Subcutaneous abdominal adipose tissue (tissue), 5 donors: ENCODE results near the gene PEX11G.

Experiments used
- H3K27ac ChIP-seq: one replicate; pipeline ENCODE4 v1.7.0; 2013; ENCODE audit warnings: low read depth, mild to moderate bottlenecking, inconsistent platforms, low read length, moderate library complexity
- H3K27me3 ChIP-seq, 5 donors: one replicate each; pipeline ENCODE4 v1.7.0; 2013; ENCODE audit warnings: low read length in 5 of 5, inconsistent platforms in 1 of 5; ENCODE audit not compliant: control insufficient read depth in 5 of 5, insufficient read depth in 4 of 5
- H3K36me3 ChIP-seq, 5 donors: one replicate each; pipeline ENCODE4 v1.7.0; 2013; ENCODE audit warnings: low read length in 5 of 5; ENCODE audit not compliant: control insufficient read depth in 5 of 5, insufficient read depth in 5 of 5
- H3K4me1 ChIP-seq, 5 donors: one replicate each; pipeline ENCODE4 v1.7.0; 2013; ENCODE audit warnings: low read length in 5 of 5, mild to moderate bottlenecking in 3 of 5, moderate library complexity in 1 of 5; ENCODE audit not compliant: control insufficient read depth in 5 of 5, insufficient read depth in 5 of 5
- H3K4me3 ChIP-seq, 5 donors: one replicate each; pipeline ENCODE4 v1.7.0; 2013; ENCODE audit warnings: low read length in 5 of 5, low read depth in 1 of 5
- H3K9ac ChIP-seq, 5 donors: one replicate each; pipeline ENCODE4 v1.7.0; 2013; ENCODE audit warnings: low read length in 5 of 5, mild to moderate bottlenecking in 4 of 5, moderate library complexity in 3 of 5
- H3K9me3 ChIP-seq, 5 donors: one replicate each; pipeline ENCODE4 v1.7.0; 2013; ENCODE audit warnings: low read length in 5 of 5; ENCODE audit not compliant: control insufficient read depth in 5 of 5
- donor health status: healthy.
- donor health status: healthy.
- donor health status: healthy.
- donor health status: healthy.
- donor health status: healthy.

Gene PEX11G

GRCh38 chr19:7512400-7512851 is 23.6 kb upstream of the PEX11G start:
- peaks cover 5 to 18% (median 17%) of the 10 kb centered on the region in 5 donors for H3K4me1 ChIP-seq
- H3K36me3 ChIP-seq = no peaks in the 10 kb centered on the region
- no peaks in the 10 kb centered on the region for H3K9me3 ChIP-seq
- no peak overlapping the region for H3K4me3 ChIP-seq
- H3K27me3 ChIP-seq = no peaks in the 10 kb centered on the region
- H3K9ac ChIP-seq = no peak overlapping the region
- no peak overlapping the region for H3K27ac ChIP-seq

GRCh38 chr19:7509625-7510024 is 20.8 kb upstream of the PEX11G start:
- H3K27me3 ChIP-seq = peaks cover 3 to 8% (median 6%) of the 10 kb centered on the region in 5 donors
- H3K4me3 ChIP-seq = no peak overlapping the region
- no peak overlapping the region for H3K9ac ChIP-seq
- H3K9me3 ChIP-seq = no peaks in the 10 kb centered on the region
- H3K36me3 ChIP-seq = no peaks in the 10 kb centered on the region
- no peak overlapping the region for H3K27ac ChIP-seq
- H3K4me1 ChIP-seq = peaks cover 0 to 12% (median 6%) of the 10 kb centered on the region in 5 donors

- Histone ChIP-seq H3K27me3 (peaks cover 3 to 11% (median 6%) of the 10 kb centered on the region in 5 donors), H3K36me3 (no peaks in the 10 kb centered on the region), H3K9ac (no peak overlapping the region), H3K4me1 (peaks cover 0 to 12% (median 6%) of the 10 kb centered on the region in 5 donors), H3K4me3 (no peak overlapping the region), H3K27ac (no peak overlapping the region), H3K9me3 (no peaks in the 10 kb centered on the region)
These were observed 19.0 kb upstream of the PEX11G start for GRCh38 chr19:7507884-7508283.

- Histone ChIP-seq H3K9me3 (no peaks in the 10 kb centered on the region), H3K27me3 (peaks cover 8 to 17% (median 13%) of the 10 kb centered on the region in 5 donors), H3K36me3 (no peaks in the 10 kb centered on the region), H3K9ac (no peak overlapping the region), H3K27ac (no peak overlapping the region), H3K4me1 (peaks cover 0 to 12% (median 6%) of the 10 kb centered on the region in 5 donors), H3K4me3 (peak overlapping the region in 1 of 5 donors; percentile 11)
These were observed 17.8 kb upstream of the PEX11G start for GRCh38 chr19:7506385-7507328.

GRCh38 chr19:7505682-7506384 is 17.0 kb upstream of the PEX11G start:
- Histone ChIP-seq H3K4me1 (peaks cover 0 to 19% (median 12%) of the 10 kb centered on the region in 5 donors), H3K9ac (no peak overlapping the region), H3K4me3 (peak overlapping the region in 1 of 5 donors; percentile 24), H3K9me3 (no peaks in the 10 kb centered on the region), H3K27me3 (peaks cover 8 to 24% (median 14%) of the 10 kb centered on the region in 5 donors), H3K36me3 (no peaks in the 10 kb centered on the region), H3K27ac (no peak overlapping the region)

GRCh38 chr19:7505288-7505681 is 16.4 kb upstream of the PEX11G start:
- H3K9me3 ChIP-seq = no peaks in the 10 kb centered on the region
- no peak overlapping the region for H3K27ac ChIP-seq
- H3K9ac ChIP-seq = no peak overlapping the region
- peaks cover 8 to 28% (median 17%) of the 10 kb centered on the region in 5 donors for H3K27me3 ChIP-seq
- H3K4me3 ChIP-seq = no peak overlapping the region
- peaks cover 0 to 23% (median 16%) of the 10 kb centered on the region in 5 donors for H3K4me1 ChIP-seq
- H3K36me3 ChIP-seq = no peaks in the 10 kb centered on the region

GRCh38 chr19:7504684-7505083 is 15.8 kb upstream of the PEX11G start:
- H3K4me1 ChIP-seq = peaks cover 0 to 23% (median 16%) of the 10 kb centered on the region in 5 donors
- no peak overlapping the region for H3K9ac ChIP-seq
- no peak overlapping the region for H3K4me3 ChIP-seq
- H3K9me3 ChIP-seq = no peaks in the 10 kb centered on the region
- H3K36me3 ChIP-seq = no peaks in the 10 kb centered on the region
- H3K27me3 ChIP-seq = peaks cover 8 to 32% (median 17%) of the 10 kb centered on the region in 5 donors
- no peak overlapping the region for H3K27ac ChIP-seq

GRCh38 chr19:7502552-7502951 is 13.7 kb upstream of the PEX11G start:
- H3K4me1 ChIP-seq = peaks cover 0 to 23% (median 16%) of the 10 kb centered on the region in 5 donors
- no peak overlapping the region for H3K9ac ChIP-seq
- no peak overlapping the region for H3K4me3 ChIP-seq
- H3K9me3 ChIP-seq = no peaks in the 10 kb centered on the region
- no peaks in the 10 kb centered on the region for H3K36me3 ChIP-seq
- no peak overlapping the region for H3K27ac ChIP-seq
- peaks cover 8 to 33% (median 17%) of the 10 kb centered on the region in 5 donors for H3K27me3 ChIP-seq

- Histone ChIP-seq H3K27ac (no peak overlapping the region), H3K27me3 (peaks cover 8 to 33% (median 17%) of the 10 kb centered on the region in 5 donors), H3K9ac (peak overlapping the region in 1 of 5 donors; percentile 12), H3K36me3 (no peaks in the 10 kb centered on the region), H3K9me3 (no peaks in the 10 kb centered on the region), H3K4me1 (peaks cover 0 to 19% (median 16%) of the 10 kb centered on the region in 5 donors), H3K4me3 (peak overlapping the region in 4 of 5 donors; percentile 44 to 83 (median 64))
These were observed 12.1 kb upstream of the PEX11G start for GRCh38 chr19:7500811-7501450.
